Ovary (tissue), 9 donors: ENCODE data around the gene ADCK2. TPM values are rescaled to one million over a fixed set of nuclear protein-coding genes. Genes with fewer than 3 reads are reported as not detected.
"Not testable (repeated sequence)": the region's sequence is repeated elsewhere in the genome, so short reads cannot be mapped to it uniquely, and the experiment has no call there.

Source experiments
- DNase-seq, 5 donors: peaks; one replicate each; pipeline ENCODE4 v3.0.0-alpha.2; 2019 to 2020
- H3K27ac ChIP-seq, 2 donors: fragments of 200-600 bp; one replicate each; pipeline versions ENCODE4 v1.5.1 to v1.8.0; 2019 to 2022
- H3K27me3 ChIP-seq: fragments of 200-600 bp; one replicate; pipeline ENCODE4 v1.8.0; 2022
- H3K36me3 ChIP-seq: fragments of 200-600 bp; sonication (generic); one replicate; pipeline ENCODE4 v1.5.1; 2019
- H3K4me1 ChIP-seq: one replicate; pipeline ENCODE4 v1.8.1; 2013; ENCODE audit warnings: mild to moderate bottlenecking, moderate library complexity; ENCODE audit not compliant: insufficient read depth
- H3K4me3 ChIP-seq: fragments of 200-600 bp; sonication (generic); one replicate; pipeline ENCODE4 v1.5.1; 2017
- H3K9me3 ChIP-seq, 2 donors: fragments of 200-600 bp in 1 of 2; sonication (generic) in 1 of 2; one replicate each; pipeline versions ENCODE4 v1.5.1 to v1.8.1; 2013 to 2019; ENCODE audit warnings: mild to moderate bottlenecking in 1 of 2, moderate library complexity in 1 of 2
- EP300 ChIP-seq: sonication (generic); formaldehyde crosslinking; IDR thresholded peaks from one replicate; pipeline ENCODE4 v1.6.1; 2017; ENCODE audit warnings: antibody characterized with exemption
- POLR2A ChIP-seq: fragments of 450-650 bp; IDR thresholded peaks from one replicate; pipeline ENCODE4 v1.6.1; 2017; ENCODE audit warnings: antibody characterized with exemption, mild to moderate bottlenecking, moderate library complexity
- WGBS, 3 donors: extraction: QIAGEN DNeasy Blood & Tissue Kit in 1 of 3; methylation state at CpG; one replicate each; pipeline versions ENCODE4 v1.1.5 to v1.1.7; 2013 to 2017; 5-methylcytosine and 5-hydroxymethylcytosine counted together
- intact Hi-C, 4 donors: fragments of 100-400 bp; cut with DNase I; formaldehyde crosslinking; loops; one replicate each; pipeline versions ENCODE4 v1.11.0 to v1.15.1; 2022 to 2023
- polyA plus RNA-seq, 2 donors: library from polyadenylated mRNA; stranded (reverse); fragments of 200-250 nt in 1 of 2; fragments of 350-450 nt in 1 of 2; fragmentation: Illumina TruSeq in 1 of 2; extraction: RNeasy Lipid Tissue Mini Kit (QIAGEN cat#74804) in 1 of 2; gene quantifications; one replicate each; pipeline ENCODE4 v1.2.3, GENCODE V29; 2013 to 2014
- total RNA-seq, 7 donors: library from RNA; depleted of rRNA in 2 of 7; stranded (reverse); fragments of >200 nt in 2 of 7; fragmentation: NEBNext Ultra II Directional in 3 of 7; extraction: Animal tissue kit (Norgen Biotek cat#: 25700) in 3 of 7; gene quantifications; one replicate each; pipeline versions ENCODE4 v1.1.0 to v1.2.4, GENCODE V29; 2016 to 2023
- TF ChIP-seq, protein P1 (sequence below), 3 donors: fragments of 450-650 bp in 2 of 3; fragments of 200-600 bp in 1 of 3; IDR thresholded peaks; one replicate each; pipeline versions ENCODE4 v1.5.1 to v1.8.0; 2016 to 2022; ENCODE audit warnings: antibody characterized with exemption in 3 of 3, mild to moderate bottlenecking in 1 of 3
- donor health status: DM: no; HTN: no; CAD: no; lungs with moderate emphysema.
- donor health status: DM: no; HTN: no; CAD: no.
- donor health status: Bipolar disorder and iron deficiency.
- donor health status: DM: yes; HTN: yes; CAD: no.
- donor health status: DM: no; HTN: no; CAD: no.
- donor health status: DM: yes; HTN: yes; CAD: no.

ADCK2 gene
- total and polyA plus RNA-seq, 9 donors, result 12.0 to 22.5 (median 19.1) TPM

GRCh38 chr7:140667476-140667875 lies 5.3 kb upstream of the ADCK2 start:
- intact Hi-C loops, result no loop called here
- Histone ChIP-seq H3K27me3 (no peaks in the 10 kb centered on the region), H3K4me1 (no peaks in the 10 kb centered on the region), H3K27ac (no peak overlapping the region), H3K36me3 (no peaks in the 10 kb centered on the region), H3K9me3 (no peaks in the 10 kb centered on the region), H3K4me3 (no peak overlapping the region)
- no peak for TF ChIP-seq EP300
- no peak for TF ChIP-seq POLR2A
- TF ChIP-seq, protein P1, sequence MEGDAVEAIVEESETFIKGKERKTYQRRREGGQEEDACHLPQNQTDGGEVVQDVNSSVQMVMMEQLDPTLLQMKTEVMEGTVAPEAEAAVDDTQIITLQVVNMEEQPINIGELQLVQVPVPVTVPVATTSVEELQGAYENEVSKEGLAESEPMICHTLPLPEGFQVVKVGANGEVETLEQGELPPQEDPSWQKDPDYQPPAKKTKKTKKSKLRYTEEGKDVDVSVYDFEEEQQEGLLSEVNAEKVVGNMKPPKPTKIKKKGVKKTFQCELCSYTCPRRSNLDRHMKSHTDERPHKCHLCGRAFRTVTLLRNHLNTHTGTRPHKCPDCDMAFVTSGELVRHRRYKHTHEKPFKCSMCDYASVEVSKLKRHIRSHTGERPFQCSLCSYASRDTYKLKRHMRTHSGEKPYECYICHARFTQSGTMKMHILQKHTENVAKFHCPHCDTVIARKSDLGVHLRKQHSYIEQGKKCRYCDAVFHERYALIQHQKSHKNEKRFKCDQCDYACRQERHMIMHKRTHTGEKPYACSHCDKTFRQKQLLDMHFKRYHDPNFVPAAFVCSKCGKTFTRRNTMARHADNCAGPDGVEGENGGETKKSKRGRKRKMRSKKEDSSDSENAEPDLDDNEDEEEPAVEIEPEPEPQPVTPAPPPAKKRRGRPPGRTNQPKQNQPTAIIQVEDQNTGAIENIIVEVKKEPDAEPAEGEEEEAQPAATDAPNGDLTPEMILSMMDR (IDR thresholded peaks at IDR 0.05), result no peak
- 48 to 88% (median 58%) methylated on average over 1 of the region's 1 CpG for WGBS, 3 donors
- DNase-seq, result no peak

GRCh38 chr7:140668641-140669040 lies 4.1 kb upstream of the ADCK2 start:
- intact Hi-C loops, result no loop called here
- no peak overlapping the region for H3K27ac ChIP-seq
- no peaks in the 10 kb centered on the region for H3K36me3 ChIP-seq
- DNase-seq, result no peak
- TF ChIP-seq, protein P1 (IDR thresholded peaks at IDR 0.05), result no peak
- TF ChIP-seq POLR2A, result no peak
- TF ChIP-seq EP300, result no peak
- no peaks in the 10 kb centered on the region for H3K27me3 ChIP-seq
- H3K4me3 ChIP-seq, result no peak overlapping the region
- H3K4me1 ChIP-seq, result no peaks in the 10 kb centered on the region
- WGBS, 3 donors, result 10 to 33% (median 15%) methylated on average over 1 of the region's 1 CpG
- no peaks in the 10 kb centered on the region for H3K9me3 ChIP-seq

DNA sequence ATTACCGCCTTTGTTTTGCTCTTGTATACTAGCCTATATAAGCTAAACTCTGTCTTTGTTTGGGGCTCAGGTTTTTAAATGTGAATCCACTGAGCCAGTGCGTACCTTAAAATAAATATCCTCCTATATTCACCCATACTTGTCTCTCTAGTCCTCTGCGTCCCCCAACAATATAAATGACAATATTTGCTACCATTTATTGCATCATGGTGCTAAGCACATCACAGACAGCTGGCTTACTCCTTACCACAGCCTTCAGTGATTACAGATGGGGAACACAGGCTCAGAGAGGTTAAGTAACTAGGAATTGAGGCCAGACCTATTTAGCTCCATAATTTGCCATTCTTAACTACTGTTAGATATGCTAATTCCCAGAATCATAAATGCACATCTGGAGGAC lies 3.4 kb upstream of the ADCK2 start:
- Histone ChIP-seq H3K4me3 (no peak overlapping the region), H3K36me3 (no peaks in the 10 kb centered on the region), H3K27ac (no peak overlapping the region), H3K27me3 (no peaks in the 10 kb centered on the region), H3K4me1 (no peaks in the 10 kb centered on the region), H3K9me3 (no peaks in the 10 kb centered on the region)
- intact Hi-C loops, result no loop called here
- no peak for DNase-seq
- WGBS, 3 donors, result 31 to 57% (median 39%) methylated on average over 3 of the region's 3 CpGs
- no peak for TF ChIP-seq POLR2A
- TF ChIP-seq, protein P1 (IDR thresholded peaks at IDR 0.05), result no peak
- no peak for TF ChIP-seq EP300

- H3K4me3 ChIP-seq, H3K9me3 ChIP-seq, H3K36me3 ChIP-seq, H3K27ac ChIP-seq, intact Hi-C loops, H3K27me3 ChIP-seq, H3K4me1 ChIP-seq: not testable (repeated sequence)
- WGBS, 3 donors, result 82 to 91% (median 87%) methylated on average over 10 of the region's 10 CpGs
- peak in 1 of 5 donors; percentile 25 for DNase-seq
These were observed 2.9 kb upstream of the ADCK2 start for GRCh38 chr7:140669862-140670261.

GRCh38 chr7:140670343-140670935 lies 2.3 kb upstream of the ADCK2 start:
- Histone ChIP-seq H3K4me3 (no peak overlapping the region), H3K4me1 (no peaks in the 10 kb centered on the region), H3K9me3 (no peaks in the 10 kb centered on the region), H3K27me3 (no peaks in the 10 kb centered on the region), H3K36me3 (no peaks in the 10 kb centered on the region), H3K27ac (no peak overlapping the region)
- DNase-seq, result peak in 1 of 5 donors; percentile 29
- intact Hi-C loops, result no loop called here
- TF ChIP-seq POLR2A (no peak), EP300 (no peak)
- TF ChIP-seq, protein P1 (IDR thresholded peaks at IDR 0.05), result no peak
- 62 to 70% (median 68%) methylated on average over 4 of the region's 4 CpGs for WGBS, 3 donors
